ENCODE measurements around the gene LMBRD1.

The LMBRD1 gene

GRCh38 chr6:69817358-69817757, 20.5 kb upstream of the LMBRD1 start:
- in situ Hi-C loops (cut with HindIII; ENCODE audit: low sequenced_read_pairs) = no loop called here
- no peak overlapping the region for H3K4me3 ChIP-seq (ENCODE audit: low read depth, low read length)
- no peak for DNase-seq (ENCODE audit: low read depth)
- TF ChIP-seq CTCF (IDR thresholded peaks at IDR 0.05; ENCODE audit: low read depth, low read length, missing control alignments) = no peak

- TF ChIP-seq CTCF (IDR thresholded peaks at IDR 0.05; ENCODE audit: low read depth, low read length, missing control alignments) = no peak
- DNase-seq (ENCODE audit: low read depth) = no peak
- in situ Hi-C loops (cut with HindIII; ENCODE audit: low sequenced_read_pairs) = no loop called here
- H3K4me3 ChIP-seq (ENCODE audit: low read depth, low read length) = no peak overlapping the region
Measured at GRCh38 chr6:69816569-69816968, 19.8 kb upstream of the LMBRD1 start.

GRCh38 chr6:69816026-69816425, 19.2 kb upstream of the LMBRD1 start:
- in situ Hi-C loops (cut with HindIII; ENCODE audit: low sequenced_read_pairs) = no loop called here
- H3K4me3 ChIP-seq (ENCODE audit: low read depth, low read length) = no peak overlapping the region
- no peak for DNase-seq (ENCODE audit: low read depth)
- TF ChIP-seq CTCF (IDR thresholded peaks at IDR 0.05; ENCODE audit: low read depth, low read length, missing control alignments) = no peak

- no peak overlapping the region for H3K4me3 ChIP-seq (ENCODE audit: low read depth, low read length)
- TF ChIP-seq CTCF (IDR thresholded peaks at IDR 0.05; ENCODE audit: low read depth, low read length, missing control alignments) = no peak
- DNase-seq (ENCODE audit: low read depth) = no peak
- in situ Hi-C loops (cut with HindIII; ENCODE audit: low sequenced_read_pairs) = no loop called here
Measured at GRCh38 chr6:69813508-69813907, 16.7 kb upstream of the LMBRD1 start.

- in situ Hi-C loops (cut with HindIII; ENCODE audit: low sequenced_read_pairs) = no loop called here
- no peak for TF ChIP-seq CTCF (IDR thresholded peaks at IDR 0.05; ENCODE audit: low read depth, low read length, missing control alignments)
- DNase-seq (ENCODE audit: low read depth) = no peak
- H3K4me3 ChIP-seq (ENCODE audit: low read depth, low read length) = no peak overlapping the region
Measured at GRCh38 chr6:69812746-69813427, 16.1 kb upstream of the LMBRD1 start.

- no peak for TF ChIP-seq CTCF (IDR thresholded peaks at IDR 0.05; ENCODE audit: low read depth, low read length, missing control alignments)
- DNase-seq (ENCODE audit: low read depth) = no peak
- H3K4me3 ChIP-seq (ENCODE audit: low read depth, low read length) = no peak overlapping the region
- in situ Hi-C loops (cut with HindIII; ENCODE audit: low sequenced_read_pairs) = no loop called here
Measured at GRCh38 chr6:69802995-69803394, 6.2 kb upstream of the LMBRD1 start.

Data from astrocyte of the cerebellum (primary cell).